ENCODE measurements around the gene RBX1.

RBX1 gene

DNA sequence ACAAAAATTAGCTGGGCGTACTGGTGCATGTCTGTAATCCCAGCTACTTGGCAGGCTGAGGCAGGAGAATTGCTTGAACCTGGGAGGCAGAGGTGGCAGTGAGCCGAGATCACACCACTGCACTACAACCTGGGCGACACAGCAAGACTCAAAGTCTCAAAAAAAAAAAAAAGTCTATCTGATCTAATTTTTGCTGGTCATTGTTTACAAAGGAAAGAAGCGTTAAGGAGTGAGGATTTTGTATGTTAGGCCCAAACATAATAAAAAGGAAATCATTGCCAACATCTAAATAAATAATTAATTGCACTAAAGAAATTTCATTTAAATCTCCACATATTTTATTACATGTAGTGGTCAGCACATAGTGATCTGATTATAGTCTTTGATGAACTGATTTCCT is 2.9 kb downstream of the RBX1 start:
- Histone ChIP-seq H3K4me1 (ENCODE audit: low read length) (peaks cover 11% of the 10 kb centered on the region), H3K4me2 (ENCODE audit: low read length) (no peak overlapping the region), H3K36me3 (replicated peaks; ENCODE audit: low read depth, low read length) (peaks cover 26% of the 10 kb centered on the region), H3K27ac (ENCODE audit: low read length) (no peak overlapping the region), H3K79me2 (ENCODE audit: low read length) (peaks cover 71% of the 10 kb centered on the region), H3K9ac (ENCODE audit: low read length) (no peak overlapping the region), H2AFZ (ENCODE audit: low read depth, low read length) (no peak overlapping the region), H3K27me3 (ENCODE audit: low read depth, low read length) (no peaks in the 10 kb centered on the region), H3K9me3 (ENCODE audit: insufficient read depth, low read length) (no peaks in the 10 kb centered on the region), H3K4me3 (ENCODE audit: low read length) (no peak overlapping the region), H4K20me1 (ENCODE audit: insufficient read depth, low read length) (0 out of 2 replicates have a peak, but pooled peaks cover 3% of the 10 kb centered on the region)
- TF ChIP-seq EZH2phosphoT487 (IDR thresholded peaks at IDR 0.05; ENCODE audit: low read depth), result no peak
- TF ChIP-seq CTCF (IDR thresholded peaks at IDR 0.05; ENCODE audit: low read depth, low read length), result no peak

- Histone ChIP-seq H3K4me3 (ENCODE audit: low read length) (no peak overlapping the region), H3K9ac (ENCODE audit: low read length) (no peak overlapping the region), H4K20me1 (ENCODE audit: insufficient read depth, low read length) (0 out of 2 replicates have a peak, but pooled peaks cover 3% of the 10 kb centered on the region), H3K79me2 (ENCODE audit: low read length) (peaks cover 85% of the 10 kb centered on the region), H3K36me3 (replicated peaks; ENCODE audit: low read depth, low read length) (peaks cover 29% of the 10 kb centered on the region), H3K9me3 (ENCODE audit: insufficient read depth, low read length) (no peaks in the 10 kb centered on the region), H3K4me1 (ENCODE audit: low read length) (peaks cover 11% of the 10 kb centered on the region), H2AFZ (ENCODE audit: low read depth, low read length) (no peak overlapping the region), H3K27me3 (ENCODE audit: low read depth, low read length) (no peaks in the 10 kb centered on the region), H3K4me2 (ENCODE audit: low read length) (no peak overlapping the region), H3K27ac (ENCODE audit: low read length) (no peak overlapping the region)
- no peak for TF ChIP-seq EZH2phosphoT487 (IDR thresholded peaks at IDR 0.05; ENCODE audit: low read depth)
- TF ChIP-seq CTCF (IDR thresholded peaks at IDR 0.05; ENCODE audit: low read depth, low read length), result no peak
Observed at GRCh38 chr22:40955571-40955970, 4.4 kb downstream of the RBX1 start.

GRCh38 chr22:40957601-40958000 is 6.4 kb downstream of the RBX1 start:
- peaks cover 7% of the 10 kb centered on the region for H3K4me1 ChIP-seq (ENCODE audit: low read length)
- no peaks in the 10 kb centered on the region for H3K9me3 ChIP-seq (ENCODE audit: insufficient read depth, low read length)
- peaks cover 37% of the 10 kb centered on the region for H3K36me3 ChIP-seq (replicated peaks; ENCODE audit: low read depth, low read length)
- no peak overlapping the region for H3K27ac ChIP-seq (ENCODE audit: low read length)
- H3K79me2 ChIP-seq (ENCODE audit: low read length), result peaks cover 90% of the 10 kb centered on the region
- no peak overlapping the region for H3K4me3 ChIP-seq (ENCODE audit: low read length)
- H3K27me3 ChIP-seq (ENCODE audit: low read depth, low read length), result no peaks in the 10 kb centered on the region
- TF ChIP-seq EZH2phosphoT487 (IDR thresholded peaks at IDR 0.05; ENCODE audit: low read depth), result no peak
- TF ChIP-seq CTCF (IDR thresholded peaks at IDR 0.05; ENCODE audit: low read depth, low read length), result no peak
- no peak overlapping the region for H2AFZ ChIP-seq (ENCODE audit: low read depth, low read length)
- H3K4me2 ChIP-seq (ENCODE audit: low read length), result no peak overlapping the region
- 0 out of 2 replicates have a peak, but pooled peaks cover 3% of the 10 kb centered on the region for H4K20me1 ChIP-seq (ENCODE audit: insufficient read depth, low read length)
- H3K9ac ChIP-seq (ENCODE audit: low read length), result no peak overlapping the region

DNA sequence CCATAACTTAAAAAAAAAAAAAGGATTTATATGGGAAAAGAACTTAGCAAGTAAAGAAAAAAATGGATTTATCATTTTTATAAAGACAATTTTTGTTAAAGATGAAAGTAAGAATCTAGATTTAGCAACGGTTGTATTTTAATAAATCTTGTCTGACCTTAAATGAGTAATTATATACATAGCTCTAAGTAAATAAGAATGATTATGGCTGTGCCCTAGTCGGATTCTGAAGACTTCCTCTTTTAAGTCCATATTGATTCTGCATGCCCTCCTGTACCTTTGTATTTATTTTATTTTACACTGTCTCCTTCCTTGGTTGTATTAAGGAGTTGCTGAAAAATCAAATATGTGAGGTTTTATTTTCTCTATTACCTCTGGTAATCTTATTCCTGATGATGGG is 7.1 kb downstream of the RBX1 start:
- Histone ChIP-seq H3K9ac (ENCODE audit: low read length) (no peak overlapping the region), H3K4me1 (ENCODE audit: low read length) (0 out of 2 replicates have a peak, but pooled peaks cover under 1% of the 10 kb centered on the region), H3K36me3 (replicated peaks; ENCODE audit: low read depth, low read length) (peaks cover 39% of the 10 kb centered on the region), H3K27me3 (ENCODE audit: low read depth, low read length) (no peaks in the 10 kb centered on the region), H3K9me3 (ENCODE audit: insufficient read depth, low read length) (no peaks in the 10 kb centered on the region), H3K27ac (ENCODE audit: low read length) (no peak overlapping the region), H2AFZ (ENCODE audit: low read depth, low read length) (no peak overlapping the region), H4K20me1 (ENCODE audit: insufficient read depth, low read length) (0 out of 2 replicates have a peak, but pooled peaks cover 3% of the 10 kb centered on the region), H3K4me3 (ENCODE audit: low read length) (no peak overlapping the region), H3K79me2 (ENCODE audit: low read length) (peaks cover 89% of the 10 kb centered on the region), H3K4me2 (ENCODE audit: low read length) (no peak overlapping the region)
- TF ChIP-seq EZH2phosphoT487 (IDR thresholded peaks at IDR 0.05; ENCODE audit: low read depth) (no peak), CTCF (IDR thresholded peaks at IDR 0.05; ENCODE audit: low read depth, low read length) (no peak)

All from OCI-LY3 (cell line).